ENCODE data around the gene ROR1.

GRCh38 chr1:63777286-63777685 is 3.5 kb downstream of the ROR1 start:
- TF ChIP-seq CTCF (IDR thresholded peaks at IDR 0.05) (no peak), EP300 (IDR thresholded peaks at IDR 0.05) (no peak)
